Smooth muscle cell (in vitro differentiated cells): ENCODE data around the gene ZFR. TPM values are rescaled to one million over a fixed set of nuclear protein-coding genes. Genes with fewer than 3 reads are reported as not detected.

Experiments used
- DNase-seq: peaks from one replicate; lab custom pipeline; 2025; ENCODE audit not compliant: unreplicated experiment; lab: John Stamatoyannopoulos, UW
- H2AFZ ChIP-seq: fragments of 200-600 bp; sonication (generic); 2 replicates; pipeline ENCODE4 v1.6.0; 2016; ENCODE audit warnings: antibody characterized with exemption, low read depth, mild to moderate bottlenecking
- H3F3A ChIP-seq: fragments of 200-600 bp; sonication (generic); 2 replicates; pipeline ENCODE4 v1.6.0; 2017; ENCODE audit warnings: antibody characterized with exemption, low read depth
- H3K27ac ChIP-seq: fragments of 200-600 bp; sonication (generic); 2 replicates; pipeline ENCODE4 v1.5.1; 2016; ENCODE audit warnings: low read depth, mild to moderate bottlenecking
- H3K27me3 ChIP-seq: fragments of 200-600 bp; sonication (generic); 2 replicates; pipeline ENCODE4 v1.6.1; 2016; ENCODE audit warnings: low read depth, mild to moderate bottlenecking
- H3K36me3 ChIP-seq: fragments of 200-600 bp; sonication (generic); 2 replicates; pipeline ENCODE4 v1.5.1; 2016; ENCODE audit warnings: low read depth
- H3K4me1 ChIP-seq: fragments of 200-600 bp; sonication (generic); 2 replicates; pipeline ENCODE4 v1.5.1; 2016; ENCODE audit warnings: low read depth
- H3K4me2 ChIP-seq: fragments of 200-600 bp; sonication (generic); 2 replicates; pipeline ENCODE4 v1.6.0; 2016; ENCODE audit warnings: mild to moderate bottlenecking
- H3K4me3 ChIP-seq: fragments of 200-600 bp; sonication (generic); 2 replicates; pipeline ENCODE4 v1.5.1; 2016; ENCODE audit warnings: mild to moderate bottlenecking
- H3K79me2 ChIP-seq: fragments of 200-600 bp; sonication (generic); 2 replicates; pipeline ENCODE4 v1.6.0; 2016; ENCODE audit warnings: low read depth, mild to moderate bottlenecking
- H3K9ac ChIP-seq: fragments of 200-600 bp; sonication (generic); 2 replicates; pipeline ENCODE4 v1.6.0; 2016; ENCODE audit warnings: low read depth
- H3K9me3 ChIP-seq: fragments of 200-600 bp; sonication (generic); replicated peaks from 2 replicates; pipeline ENCODE4 v1.5.1; 2016; ENCODE audit warnings: low read depth
- H4K20me1 ChIP-seq: fragments of 200-600 bp; sonication (generic); 2 replicates; pipeline ENCODE4 v1.6.0; 2016; ENCODE audit warnings: low read depth
- CTCF ChIP-seq: fragments of 200-600 bp; sonication (generic); IDR thresholded peaks from 2 replicates; pipeline ENCODE4 v1.5.1; 2017; ENCODE audit warnings: borderline replicate concordance, mild to moderate bottlenecking, antibody characterized with exemption; ENCODE audit not compliant: insufficient read depth, poor library complexity, severe bottlenecking
- WGBS: methylation state at CpG from one replicate; pipeline ENCODE4 v1.1.7; 2016; ENCODE audit warnings: low lambda C conversion rate; 5-methylcytosine and 5-hydroxymethylcytosine counted together
- polyA plus RNA-seq: library from polyadenylated mRNA; unstranded; fragments of >200 nt; fragmentation: Nextera tagmentation; extraction: Ambion mirVana; gene quantifications from 2 replicates; pipeline ENCODE4 v1.2.1, GENCODE V29; 2016
- total RNA-seq: library from RNA; depleted of rRNA; stranded (reverse); fragments of >200 nt; gene quantifications from 2 replicates; pipeline ENCODE4 v1.2.3, GENCODE V29; 2014

Gene ZFR
- total and polyA plus RNA-seq, 2 experiments from 2014 or later = 54.9 to 80.2 TPM

- Histone ChIP-seq H4K20me1 (peaks cover 95% of the 10 kb centered on the region), H3K36me3 (peaks cover 9% of the 10 kb centered on the region), H2AFZ (no peak overlapping the region), H3K4me2 (no peak overlapping the region), H3K4me3 (no peak overlapping the region), H3K27ac (no peak overlapping the region), H3K79me2 (peaks cover 99% of the 10 kb centered on the region), H3K9me3 (no peaks in the 10 kb centered on the region), H3K9ac (no peak overlapping the region), H3K4me1 (no peaks in the 10 kb centered on the region), H3K27me3 (no peaks in the 10 kb centered on the region), H3F3A (peaks cover 5% of the 10 kb centered on the region)
- DNase-seq = no peak
- TF ChIP-seq CTCF = no peak
- 76% methylated on average over 4 of the region's 4 CpGs for WGBS
These were observed 16.1 kb downstream of the ZFR start for GRCh38 chr5:32428426-32428825.

GRCh38 chr5:32426440-32427151, 17.9 kb downstream of the ZFR start:
- no peak overlapping the region for H2AFZ ChIP-seq
- H3K27ac ChIP-seq = no peak overlapping the region
- H3K36me3 ChIP-seq = peaks cover 9% of the 10 kb centered on the region
- H3K27me3 ChIP-seq = no peaks in the 10 kb centered on the region
- no peak overlapping the region for H3K4me3 ChIP-seq
- no peak for DNase-seq
- peaks cover 99% of the 10 kb centered on the region for H3K79me2 ChIP-seq
- no peak overlapping the region for H3K9ac ChIP-seq
- no peak for TF ChIP-seq CTCF
- H3K9me3 ChIP-seq = no peaks in the 10 kb centered on the region
- 98% methylated on average over 7 of the region's 7 CpGs for WGBS
- no peaks in the 10 kb centered on the region for H3K4me1 ChIP-seq
- no peak overlapping the region for H3K4me2 ChIP-seq
- peaks cover 5% of the 10 kb centered on the region for H3F3A ChIP-seq
- H4K20me1 ChIP-seq = peaks cover 95% of the 10 kb centered on the region

- Histone ChIP-seq H4K20me1 (peaks cover 97% of the 10 kb centered on the region), H3K9me3 (no peaks in the 10 kb centered on the region), H2AFZ (no peak overlapping the region), H3K27me3 (no peaks in the 10 kb centered on the region), H3K4me2 (no peak overlapping the region), H3K36me3 (peaks cover 6% of the 10 kb centered on the region), H3K9ac (no peak overlapping the region), H3K4me1 (peaks cover 12% of the 10 kb centered on the region), H3K4me3 (no peak overlapping the region), H3K27ac (no peak overlapping the region), H3F3A (peaks cover 5% of the 10 kb centered on the region), H3K79me2 (peaks cover 100% of the 10 kb centered on the region)
- no peak for TF ChIP-seq CTCF
- 91% methylated on average over 4 of the region's 4 CpGs for WGBS
- DNase-seq = no peak
These were observed 21.8 kb downstream of the ZFR start for GRCh38 chr5:32422697-32423096.

- DNase-seq = no peak
- Histone ChIP-seq H3F3A (peaks cover 5% of the 10 kb centered on the region), H3K4me3 (no peak overlapping the region), H3K4me1 (peaks cover 12% of the 10 kb centered on the region), H2AFZ (no peak overlapping the region), H3K36me3 (peaks cover 8% of the 10 kb centered on the region), H3K27ac (peak overlapping the region; percentile 40), H3K4me2 (peak overlapping the region; percentile 20), H3K27me3 (no peaks in the 10 kb centered on the region), H3K9ac (no peak overlapping the region), H3K79me2 (peaks cover 94% of the 10 kb centered on the region), H4K20me1 (peaks cover 92% of the 10 kb centered on the region), H3K9me3 (no peaks in the 10 kb centered on the region)
- no peak for TF ChIP-seq CTCF
These were observed 23.5 kb downstream of the ZFR start for GRCh38 chr5:32421075-32421474.
